CD4-positive, CD25-positive, alpha-beta regulatory T cell (primary cell): ENCODE measurements around the gene DNAJC2. TPM values are rescaled to one million over a fixed set of nuclear protein-coding genes. Genes with fewer than 3 reads are reported as not detected.

Experiments
- polyA plus RNA-seq, 4 donors: library from polyadenylated mRNA; unstranded; fragments of 300-500 nt; fragmentation: Illumina TruSeq; gene quantifications; one replicate each; pipeline ENCODE4 v1.2.3, GENCODE V29; 2021
- total RNA-seq: library from RNA; stranded (reverse); gene quantifications from one replicate; pipeline ENCODE4 v1.2.3, GENCODE V29; 2022

The DNAJC2 gene
- total and polyA plus RNA-seq, 5 donors from 2014 or later = 17.3 to 63.1 (median 22.0) TPM

Other genes starting within 250 kb of the DNAJC2 start
- 6.4 TPM for gene NAPEPLD, start 195.7 kb downstream of the DNAJC2 start, total RNA-seq
- gene NAPEPLD, start 195.7 kb downstream of the DNAJC2 start, polyA plus RNA-seq = 10 to 100 TPM in 2 of 4 donors, 1 to 10 TPM in 2; 6.8 to 11.2 (median 9.6) TPM
- 86.6 TPM for gene PMPCB, start 47.3 kb downstream of the DNAJC2 start, total RNA-seq
- gene PMPCB, start 47.3 kb downstream of the DNAJC2 start, polyA plus RNA-seq = 10 to 100 TPM; 85.5 to 89.7 (median 88.0) TPM
- 84.3 TPM for gene PSMC2, start 2.9 kb upstream of the DNAJC2 start, total RNA-seq
- gene PSMC2, start 2.9 kb upstream of the DNAJC2 start, polyA plus RNA-seq = 100 to 1,000 TPM; 153 to 214 (median 179) TPM
- not detected for gene SLC26A5, start 101.4 kb upstream of the DNAJC2 start, total RNA-seq
- gene SLC26A5, start 101.4 kb upstream of the DNAJC2 start, polyA plus RNA-seq = under 1 TPM in 1 of 4 donors, not detected in 3; 0.44 TPM